Trophoblast cell (in vitro differentiated cells and primary cell): ENCODE measurements around the gene RETREG3.

Source experiments
- DNase-seq, 2 donors: peaks; one replicate each; pipeline ENCODE4 v3.0.0-alpha.2; 2016
- H2AFZ ChIP-seq: 2 replicates; pipeline ENCODE4 v1.6.1; 2013; ENCODE audit warnings: low read length, moderate library complexity, mild to moderate bottlenecking; ENCODE audit not compliant: insufficient read depth, poor library complexity
- H2AK5ac ChIP-seq: 2 replicates; pipeline ENCODE4 v1.6.1; 2013; ENCODE audit warnings: mild to moderate bottlenecking, low read length
- H2BK120ac ChIP-seq: 2 replicates; pipeline ENCODE4 v1.6.1; 2013; ENCODE audit warnings: low read length, mild to moderate bottlenecking, moderate library complexity; ENCODE audit not compliant: insufficient read depth, poor library complexity
- H2BK12ac ChIP-seq: 2 replicates; pipeline ENCODE4 v1.6.1; 2013; ENCODE audit warnings: mild to moderate bottlenecking, low read length, moderate library complexity
- H2BK5ac ChIP-seq: 2 replicates; pipeline ENCODE4 v1.6.1; 2013; ENCODE audit warnings: low read length, low read depth, moderate library complexity, mild to moderate bottlenecking; ENCODE audit not compliant: poor library complexity
- H3K14ac ChIP-seq: 2 replicates; pipeline ENCODE4 v1.6.1; 2013; ENCODE audit warnings: mild to moderate bottlenecking, low read length
- H3K18ac ChIP-seq: 2 replicates; pipeline ENCODE4 v1.6.1; 2013; ENCODE audit warnings: mild to moderate bottlenecking, low read length
- H3K23ac ChIP-seq: 2 replicates; pipeline ENCODE4 v1.6.1; 2013; ENCODE audit warnings: low read length
- H3K27ac ChIP-seq: 2 replicates; pipeline ENCODE4 v1.5.1; 2013; ENCODE audit warnings: low read depth, mild to moderate bottlenecking, inconsistent platforms, low read length, moderate library complexity
- H3K27me3 ChIP-seq: 2 replicates; pipeline ENCODE4 v1.6.1; 2013; ENCODE audit warnings: inconsistent platforms, mild to moderate bottlenecking, low read length, moderate library complexity; ENCODE audit not compliant: insufficient read depth
- H3K36me3 ChIP-seq, 2 experiments: 1 replicate in 1 of 2; 2 replicates in 1 of 2; pipeline ENCODE4 v1.6.1; 2013; ENCODE audit warnings: low read length in 2 of 2, mild to moderate bottlenecking in 2 of 2, moderate library complexity in 1 of 2; ENCODE audit not compliant: insufficient read depth in 2 of 2, control insufficient read depth in 1 of 2
- H3K4ac ChIP-seq: 2 replicates; pipeline ENCODE4 v1.6.1; 2013; ENCODE audit warnings: low read depth, mild to moderate bottlenecking, low read length, moderate library complexity
- H3K4me1 ChIP-seq, 2 experiments: 1 replicate in 1 of 2; 2 replicates in 1 of 2; pipeline ENCODE4 v1.6.1; 2013; ENCODE audit warnings: low read length in 2 of 2, mild to moderate bottlenecking in 2 of 2, moderate library complexity in 1 of 2; ENCODE audit not compliant: insufficient read depth in 2 of 2, control insufficient read depth in 1 of 2
- H3K4me2 ChIP-seq: 2 replicates; pipeline ENCODE4 v1.6.1; 2013; ENCODE audit warnings: inconsistent platforms, mild to moderate bottlenecking, low read length, moderate library complexity
- H3K4me3 ChIP-seq: 2 replicates; pipeline ENCODE4 v1.5.1; 2013; ENCODE audit warnings: mild to moderate bottlenecking, low read depth, low read length, inconsistent platforms
- H3K79me1 ChIP-seq: one replicate; pipeline ENCODE4 v1.6.1; 2013; ENCODE audit warnings: low read length
- H3K79me2 ChIP-seq: 2 replicates; pipeline ENCODE4 v1.6.1; 2013; ENCODE audit warnings: low read length, mild to moderate bottlenecking; ENCODE audit not compliant: control insufficient read depth, insufficient read depth, poor library complexity
- H3K9ac ChIP-seq: 2 replicates; pipeline ENCODE4 v1.6.1; 2013; ENCODE audit warnings: mild to moderate bottlenecking, low read length
- H3K9me3 ChIP-seq: 2 replicates; pipeline ENCODE4 v1.6.1; 2013; ENCODE audit warnings: low read depth, mild to moderate bottlenecking, control low read depth, inconsistent platforms, low read length; ENCODE audit not compliant: insufficient read depth
- H4K12ac ChIP-seq: 2 replicates; pipeline ENCODE4 v1.6.1; 2013; ENCODE audit warnings: low read depth, mild to moderate bottlenecking, low read length, moderate library complexity
- H4K8ac ChIP-seq: 2 replicates; pipeline ENCODE4 v1.6.1; 2013; ENCODE audit warnings: low read depth, mild to moderate bottlenecking, low read length, moderate library complexity
- H4K91ac ChIP-seq: one replicate; pipeline ENCODE4 v1.6.1; 2013; ENCODE audit warnings: low read depth, mild to moderate bottlenecking, low read length, moderate library complexity
- WGBS: extraction: QIAGEN DNeasy Blood & Tissue Kit; methylation state at CpG from one replicate; pipeline ENCODE4 v1.1.7; 2013; ENCODE audit warnings: missing lambda C conversion rate; ENCODE audit not compliant: insufficient read length, insufficient coverage; ENCODE audit errors: extremely low coverage; 5-methylcytosine and 5-hydroxymethylcytosine counted together

Gene RETREG3

DNA sequence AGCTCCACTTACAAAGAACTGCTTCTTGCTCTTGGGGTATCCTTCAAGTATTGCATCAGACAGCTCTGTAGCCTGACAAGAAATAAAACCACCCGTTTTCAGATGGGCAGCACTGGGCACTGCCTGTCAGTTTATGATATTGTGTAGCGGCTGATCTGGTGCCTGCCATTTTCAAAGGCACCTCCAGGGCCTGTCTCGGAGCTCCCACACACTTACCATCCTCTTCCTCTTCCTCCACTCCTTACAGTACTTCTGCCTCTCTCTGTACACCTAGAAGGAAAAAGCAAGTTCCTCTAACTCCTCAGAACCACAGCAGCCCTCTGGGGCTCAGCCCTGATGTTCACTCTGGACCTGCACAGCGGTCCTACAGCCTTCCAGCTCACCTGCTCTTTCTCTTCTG, 36.1 kb downstream of the RETREG3 start:
- Histone ChIP-seq H2AFZ (no peak overlapping the region), H3K23ac (no peak overlapping the region), H3K79me1 (peaks cover 3% of the 10 kb centered on the region), H3K4me3 (no peak overlapping the region), H3K18ac (no peak overlapping the region), H3K14ac (no peak overlapping the region), H2AK5ac (no peak overlapping the region), H4K12ac (no peak overlapping the region), H3K9me3 (no peaks in the 10 kb centered on the region), H3K4me1 (peaks cover 2% of the 10 kb centered on the region in 2 experiments), H3K4me2 (no peak overlapping the region), H3K4ac (no peak overlapping the region), H3K79me2 (peaks cover 8% of the 10 kb centered on the region), H3K27me3 (no peaks in the 10 kb centered on the region), H2BK5ac (no peak overlapping the region), H2BK12ac (no peak overlapping the region), H2BK120ac (no peak overlapping the region), H3K36me3 (peaks cover 52 to 63% of the 10 kb centered on the region in 2 experiments), H4K91ac (no peak overlapping the region), H4K8ac (no peak overlapping the region), H3K27ac (no peak overlapping the region), H3K9ac (no peak overlapping the region)
- no CpG with 5 or more reads among the region's 4 CpGs for WGBS
- no peak for DNase-seq

DNA sequence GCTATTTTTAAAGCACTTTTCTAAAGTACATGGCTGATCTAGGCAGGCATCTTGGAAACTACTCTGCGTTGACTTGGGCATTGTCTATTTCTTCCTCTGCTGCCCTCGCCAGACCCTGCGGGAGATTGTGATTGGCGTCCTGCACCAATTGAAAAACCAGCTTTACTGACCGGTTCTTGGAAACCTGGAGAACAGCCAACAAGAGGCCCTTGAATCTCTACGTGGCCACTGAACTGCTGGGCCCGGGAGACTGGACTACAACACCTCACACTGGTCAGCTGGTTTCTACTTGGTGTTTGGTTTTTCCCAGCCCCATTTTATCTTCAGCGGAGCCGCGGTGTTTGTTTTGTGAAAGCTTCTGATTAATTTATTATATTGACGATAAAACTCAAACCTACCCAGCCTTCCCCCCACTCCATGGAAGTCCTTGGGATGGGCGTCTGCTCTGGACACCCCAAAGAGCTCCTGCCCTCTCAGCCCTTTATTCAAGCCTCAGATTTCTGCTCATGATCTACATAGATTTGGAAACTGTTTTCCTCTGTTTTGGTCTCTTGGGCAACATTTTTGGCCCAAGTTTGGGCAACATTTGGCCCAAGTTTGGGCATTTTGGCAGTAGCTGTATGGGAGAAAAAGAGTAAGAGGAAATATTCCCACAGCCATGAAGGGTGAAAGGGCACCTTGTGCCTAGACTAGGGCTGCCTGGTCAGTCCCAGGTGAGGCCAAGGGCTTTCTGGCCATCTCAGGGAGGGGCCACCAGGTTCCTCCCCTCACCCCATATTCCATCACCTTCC, 37.5 kb downstream of the RETREG3 start:
- Histone ChIP-seq H4K8ac (no peak overlapping the region), H2AFZ (no peak overlapping the region), H3K27me3 (no peaks in the 10 kb centered on the region)

DNA sequence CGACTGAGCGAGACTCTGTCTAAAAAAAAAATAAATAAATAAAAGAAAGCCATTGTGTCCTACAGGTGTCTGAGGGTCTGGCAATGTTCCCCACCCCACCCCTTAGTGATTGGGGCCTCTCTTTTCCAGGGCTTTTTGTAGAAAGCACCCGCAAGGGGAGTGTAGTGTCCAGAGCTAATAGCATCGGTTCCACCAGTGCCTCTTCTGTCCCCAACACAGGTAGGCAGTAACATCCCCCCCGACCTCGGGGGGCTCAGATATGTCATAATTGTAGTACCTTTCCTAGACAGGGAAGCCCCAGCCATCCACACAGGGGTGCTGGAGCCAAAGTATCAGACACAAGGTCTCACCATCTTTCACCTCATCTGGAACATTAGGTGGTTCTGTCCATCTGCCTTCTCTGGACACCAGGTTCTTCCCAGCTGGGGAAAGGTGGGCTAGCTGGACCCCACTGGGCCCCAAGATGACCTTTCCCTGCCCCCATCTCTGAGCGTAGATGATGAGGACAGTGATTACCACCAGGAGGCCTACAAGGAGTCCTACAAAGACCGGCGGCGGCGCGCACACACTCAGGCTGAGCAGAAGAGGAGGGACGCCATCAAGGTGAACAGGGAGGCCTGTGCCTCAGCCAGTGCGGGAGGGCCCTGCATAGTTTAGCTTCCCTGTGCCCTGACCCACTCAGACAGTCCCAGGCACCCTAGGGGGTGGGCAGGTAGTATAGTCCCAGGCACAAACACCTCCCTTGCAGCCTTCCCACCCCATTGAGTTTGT, 40.6 kb downstream of the RETREG3 start:
- H3K9me3 ChIP-seq, result no peaks in the 10 kb centered on the region
- no peak overlapping the region for H3K27ac ChIP-seq
- no CpG with 5 or more reads among the region's 14 CpGs for WGBS

More for the DNA sequence above, 37.5 kb downstream of the RETREG3 start:
- no peak overlapping the region for H3K14ac ChIP-seq
- peaks cover 5 to 6% of the 10 kb centered on the region in 2 experiments for H3K4me1 ChIP-seq
- H2AK5ac ChIP-seq, result no peak overlapping the region
- H3K18ac ChIP-seq, result no peak overlapping the region
- no peak overlapping the region for H2BK12ac ChIP-seq
- H3K9ac ChIP-seq, result no peak overlapping the region
- H3K36me3 ChIP-seq, result peaks cover 52 to 63% of the 10 kb centered on the region in 2 experiments
- H3K23ac ChIP-seq, result no peak overlapping the region
- H3K9me3 ChIP-seq, result no peaks in the 10 kb centered on the region
- H2BK120ac ChIP-seq, result no peak overlapping the region
- H3K27ac ChIP-seq, result no peak overlapping the region
- H3K4me2 ChIP-seq, result no peak overlapping the region
- no peak overlapping the region for H3K4me3 ChIP-seq
- peaks cover 8% of the 10 kb centered on the region for H3K79me1 ChIP-seq
- no peak overlapping the region for H3K4ac ChIP-seq
- DNase-seq, result no peak
- no CpG with 5 or more reads among the region's 12 CpGs for WGBS
- peaks cover 9% of the 10 kb centered on the region for H3K79me2 ChIP-seq
- H4K91ac ChIP-seq, result no peak overlapping the region
- H2BK5ac ChIP-seq, result no peak overlapping the region
- H4K12ac ChIP-seq, result no peak overlapping the region

DNA sequence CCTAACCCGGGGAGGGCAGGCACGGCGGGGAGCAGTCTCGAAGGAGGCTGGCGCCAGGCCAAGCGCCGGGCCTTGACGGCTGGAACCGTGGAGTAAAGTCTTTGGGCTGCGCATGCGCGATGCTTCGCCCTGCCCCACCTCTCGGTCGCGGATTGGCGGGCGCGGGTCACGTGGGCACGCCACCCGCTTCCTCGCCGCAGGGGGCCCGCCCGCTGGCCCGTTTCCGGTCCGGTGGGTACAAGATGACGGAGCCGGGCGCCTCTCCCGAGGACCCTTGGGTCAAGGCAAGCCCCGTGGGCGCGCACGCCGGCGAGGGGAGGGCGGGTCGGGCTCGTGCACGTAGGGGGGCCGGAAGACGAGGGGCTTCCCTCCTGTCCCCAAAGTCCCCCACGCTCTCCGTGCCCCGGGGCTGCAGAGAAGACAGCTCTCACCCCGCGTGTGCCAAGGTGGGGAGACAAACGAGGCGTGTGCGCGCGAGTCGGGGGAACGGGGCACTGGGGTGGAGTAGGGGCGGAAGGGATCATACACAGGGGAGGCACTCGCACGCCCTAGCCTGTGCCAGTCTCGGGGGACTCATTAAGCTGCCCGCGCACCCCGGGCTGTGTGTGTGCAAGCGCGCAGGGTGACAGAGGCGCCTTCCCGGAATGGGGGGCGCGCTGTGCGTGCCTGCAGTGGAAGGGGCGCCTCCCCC, 42.1 kb downstream of the RETREG3 start, which contains the start of gene MLX:
TSS of gene MLX (plus strand) at position 218 of the 691 bp plus-strand sequence. CDS start at position 243, 25 bp downstream.
- Histone ChIP-seq H3K27me3 (no peaks in the 10 kb centered on the region), H3K4ac (peak within 1 kb of the TSS; percentile 93), H3K9me3 (no peaks in the 10 kb centered on the region), H3K9ac (peak within 1 kb of the TSS; percentile 67), H3K23ac (no peak within 1 kb of the TSS), H2BK120ac (peak within 1 kb of the TSS; percentile 57), H4K91ac (peak within 1 kb of the TSS; percentile 92), H2BK12ac (peak within 1 kb of the TSS; percentile 42), H3K4me3 (peak within 1 kb of the TSS; percentile 88), H3K18ac (peak within 1 kb of the TSS; percentile 62), H3K27ac (peak within 1 kb of the TSS; percentile 57), H3K79me1 (peaks cover 11% of the 10 kb centered on the region), H2BK5ac (peak within 1 kb of the TSS; percentile 42), H3K4me2 (peak within 1 kb of the TSS; percentile 88), H3K36me3 (peaks cover 59 to 61% of the 10 kb centered on the region in 2 experiments), H3K14ac (peak within 1 kb of the TSS; percentile 91), H3K4me1 (peaks cover 13 to 14% of the 10 kb centered on the region in 2 experiments), H2AFZ (peak within 1 kb of the TSS; percentile 41), H3K79me2 (peaks cover 12% of the 10 kb centered on the region), H4K8ac (peak within 1 kb of the TSS; percentile 82), H4K12ac (peak within 1 kb of the TSS; percentile 96), H2AK5ac (peak within 1 kb of the TSS; percentile 96)
- peak; percentile 93 to 97 for DNase-seq
- no CpG with 5 or more reads among the region's 72 CpGs for WGBS

More for the DNA sequence above, 40.6 kb downstream of the RETREG3 start:
- no peak overlapping the region for H3K4ac ChIP-seq
- H2AK5ac ChIP-seq, result no peak overlapping the region
- H3K23ac ChIP-seq, result no peak overlapping the region
- no peak overlapping the region for H2BK120ac ChIP-seq
- H2BK12ac ChIP-seq, result no peak overlapping the region
- H3K79me2 ChIP-seq, result peaks cover 9% of the 10 kb centered on the region
- H2AFZ ChIP-seq, result no peak overlapping the region
- peaks cover 8 to 9% of the 10 kb centered on the region in 2 experiments for H3K4me1 ChIP-seq
- H3K14ac ChIP-seq, result no peak overlapping the region
- no peak overlapping the region for H2BK5ac ChIP-seq
- H4K12ac ChIP-seq, result no peak overlapping the region
- H3K9ac ChIP-seq, result no peak overlapping the region
- peaks cover 11% of the 10 kb centered on the region for H3K79me1 ChIP-seq
- H3K4me3 ChIP-seq, result no peak overlapping the region
- H3K4me2 ChIP-seq, result no peak overlapping the region
- H3K36me3 ChIP-seq, result peaks cover 72 to 75% of the 10 kb centered on the region in 2 experiments
- no peak overlapping the region for H4K91ac ChIP-seq
- H4K8ac ChIP-seq, result no peak overlapping the region
- no peak overlapping the region for H3K18ac ChIP-seq
- no peak for DNase-seq
- no peaks in the 10 kb centered on the region for H3K27me3 ChIP-seq
